Cardiac muscle cell (in vitro differentiated cells and primary cell): ENCODE measurements around the gene TMEM151B. TPM values are rescaled to one million over a fixed set of nuclear protein-coding genes. Genes with fewer than 3 reads are reported as not detected.

Experiments used
- DNase-seq, 2 donors: peaks; one replicate each; pipeline versions ENCODE4 v3.0.0 to v3.0.0-alpha.2; 2010 to 2017; ENCODE audit warnings: low read depth in 1 of 2, low spot score in 1 of 2
- H3K27ac ChIP-seq: fragments of 200-600 bp; sonication (generic); 2 replicates; pipeline ENCODE4 v1.5.1; 2016
- H3K27me3 ChIP-seq: fragments of 200-600 bp; sonication (generic); 2 replicates; pipeline ENCODE4 v1.6.0; 2016; ENCODE audit warnings: control low read depth
- H3K36me3 ChIP-seq: fragments of 200-600 bp; sonication (generic); 2 replicates; pipeline ENCODE4 v1.5.1; 2016; ENCODE audit warnings: control low read depth
- H3K4me1 ChIP-seq: fragments of 200-600 bp; sonication (generic); 2 replicates; pipeline ENCODE4 v1.8.1; 2017; ENCODE audit warnings: low read depth, mild to moderate bottlenecking, mixed run types
- H3K4me3 ChIP-seq: fragments of 200-600 bp; sonication (generic); 2 replicates; pipeline ENCODE4 v1.5.1; 2016; ENCODE audit warnings: mild to moderate bottlenecking
- H3K9me3 ChIP-seq: fragments of 200-600 bp; sonication (generic); 2 replicates; pipeline ENCODE4 v1.5.1; 2017; ENCODE audit warnings: low read depth, mild to moderate bottlenecking, control low read depth
- CTCF ChIP-seq: IDR thresholded peaks from 2 replicates; pipeline ENCODE4 v1.5.1; 2012; ENCODE audit warnings: low read depth, mild to moderate bottlenecking, low read length
- polyA plus RNA-seq: library from polyadenylated mRNA; unstranded; fragments of >200 nt; fragmentation: Nextera tagmentation; extraction: Ambion mirVana; gene quantifications from 2 replicates; pipeline ENCODE4 v1.2.1, GENCODE V29; 2016
- total RNA-seq: library from RNA; depleted of rRNA; stranded (reverse); fragments of >200 nt; gene quantifications from 2 replicates; pipeline ENCODE4 v1.2.3, GENCODE V29; 2016

TMEM151B gene
- total and polyA plus RNA-seq, 2 experiments from 2014 or later: 0.21 to 0.29 TPM

GRCh38 chr6:44223319-44224028 lies 46.8 kb upstream of the TMEM151B start, which contains the start of gene SLC29A1:
SLC29A1 (plus strand) TSS chr6:44223595; CDS start chr6:44227314, 3,719 bp downstream.
- Histone ChIP-seq H3K36me3 (no peaks in the 10 kb centered on the region), H3K27me3 (no peaks in the 10 kb centered on the region), H3K4me1 (peaks cover 34% of the 10 kb centered on the region), H3K9me3 (no peaks in the 10 kb centered on the region), H3K27ac (peak within 1 kb of the TSS; percentile 13), H3K4me3 (peak within 1 kb of the TSS; percentile 47)
- no peak for TF ChIP-seq CTCF
- peak; percentile 39 to 87 for DNase-seq

GRCh38 chr6:44224029-44224964 lies 46.0 kb upstream of the TMEM151B start:
- Histone ChIP-seq H3K27me3 (no peaks in the 10 kb centered on the region), H3K4me1 (peaks cover 36% of the 10 kb centered on the region), H3K4me3 (peak overlapping the region; percentile 47), H3K9me3 (no peaks in the 10 kb centered on the region), H3K36me3 (no peaks in the 10 kb centered on the region), H3K27ac (no peak overlapping the region)
- DNase-seq: peak; percentile 16 to 39
- no peak for TF ChIP-seq CTCF

- no peak for TF ChIP-seq CTCF
- H3K27ac ChIP-seq: no peak overlapping the region
- no peaks in the 10 kb centered on the region for H3K27me3 ChIP-seq
- H3K36me3 ChIP-seq: no peaks in the 10 kb centered on the region
- no peak for DNase-seq
- H3K4me3 ChIP-seq: no peak overlapping the region
- H3K4me1 ChIP-seq: peaks cover 36% of the 10 kb centered on the region
- no peaks in the 10 kb centered on the region for H3K9me3 ChIP-seq
These were observed 45.3 kb upstream of the TMEM151B start for GRCh38 chr6:44224965-44225305.

- no peak for TF ChIP-seq CTCF
- no peaks in the 10 kb centered on the region for H3K9me3 ChIP-seq
- H3K4me1 ChIP-seq: peaks cover 36% of the 10 kb centered on the region
- no peak for DNase-seq
- H3K4me3 ChIP-seq: no peak overlapping the region
- H3K27me3 ChIP-seq: no peaks in the 10 kb centered on the region
- H3K27ac ChIP-seq: peak overlapping the region; percentile 85
- H3K36me3 ChIP-seq: peaks cover 1% of the 10 kb centered on the region
These were observed 44.5 kb upstream of the TMEM151B start for GRCh38 chr6:44225579-44226325.
